GM23338 (cell line): ENCODE measurements around the gene GLI3. TPM values are rescaled to one million over a fixed set of nuclear protein-coding genes. Genes with fewer than 3 reads are reported as not detected.

Experiments used
- ATAC-seq: fragments of 200-7000 bp; cut with Tn5 transposase; 3 replicates; pipeline ENCODE4 v1.9.1; 2020
- DNase-seq: peaks from one replicate; pipeline ENCODE4 v3.0.0-alpha.2; 2015; ENCODE audit warnings: low spot score
- H2AFZ ChIP-seq: fragments of 200-600 bp; sonication (generic); 2 replicates; pipeline ENCODE4 v1.8.0; 2016; ENCODE audit warnings: antibody characterized with exemption, mild to moderate bottlenecking, moderate library complexity
- H3F3A ChIP-seq: fragments of 200-600 bp; sonication (generic); replicated peaks from 2 replicates; pipeline ENCODE4 v1.8.0; 2017; ENCODE audit warnings: antibody characterized with exemption, mixed run types, low read depth
- H3K27ac ChIP-seq: fragments of 200-600 bp; sonication (generic); 2 replicates; pipeline ENCODE4 v1.6.1; 2016; ENCODE audit warnings: low read depth
- H3K27me3 ChIP-seq: fragments of 200-600 bp; sonication (generic); 2 replicates; pipeline ENCODE4 v1.8.0; 2016; ENCODE audit warnings: mild to moderate bottlenecking, mixed run types, moderate library complexity; ENCODE audit not compliant: insufficient read depth
- H3K36me3 ChIP-seq: fragments of 200-600 bp; sonication (generic); 2 replicates; pipeline ENCODE4 v1.8.0; 2016; ENCODE audit warnings: mild to moderate bottlenecking; ENCODE audit not compliant: insufficient read depth
- H3K4me1 ChIP-seq: fragments of 200-600 bp; sonication (generic); 2 replicates; pipeline ENCODE4 v1.8.0; 2016; ENCODE audit warnings: mild to moderate bottlenecking, moderate library complexity; ENCODE audit not compliant: insufficient read depth
- H3K4me2 ChIP-seq: fragments of 200-600 bp; sonication (generic); 2 replicates; pipeline ENCODE4 v1.7.1; 2017; ENCODE audit warnings: mixed run types
- H3K4me3 ChIP-seq: fragments of 200-600 bp; sonication (generic); 2 replicates; pipeline ENCODE4 v1.6.1; 2016; ENCODE audit warnings: mixed run types
- H3K79me2 ChIP-seq: fragments of 200-600 bp; sonication (generic); replicated peaks from 2 replicates; pipeline ENCODE4 v1.8.0; 2017; ENCODE audit warnings: mild to moderate bottlenecking; ENCODE audit not compliant: insufficient read depth
- H3K9me2 ChIP-seq: fragments of 200-600 bp; sonication (generic); 2 replicates; pipeline ENCODE4 v1.8.0; 2017; ENCODE audit not compliant: insufficient read depth
- H4K20me1 ChIP-seq: fragments of 200-600 bp; sonication (generic); replicated peaks from 2 replicates; pipeline ENCODE4 v1.8.0; 2017; ENCODE audit warnings: mild to moderate bottlenecking; ENCODE audit not compliant: insufficient read depth
- H3K27ac Mint-ChIP-seq: 2 replicates; pipeline ENCODE4 v1.8.0; 2020; ENCODE audit warnings: inconsistent platforms, mild to moderate bottlenecking, moderate library complexity, mixed read lengths
- H3K27me3 Mint-ChIP-seq: 3 replicates; pipeline ENCODE4 v1.8.0; 2022; ENCODE audit warnings: low read depth, mild to moderate bottlenecking, moderate library complexity, mixed read lengths, inconsistent platforms; ENCODE audit not compliant: insufficient read depth, poor library complexity
- H3K36me3 Mint-ChIP-seq: 3 replicates; pipeline ENCODE4 v1.8.0; 2021; ENCODE audit warnings: low read depth, mild to moderate bottlenecking, inconsistent platforms, moderate library complexity, mixed read lengths
- H3K4me1 Mint-ChIP-seq: 3 replicates; pipeline ENCODE4 v1.8.0; 2020; ENCODE audit warnings: mild to moderate bottlenecking, inconsistent platforms, mixed read lengths
- H3K4me3 Mint-ChIP-seq: 3 replicates; pipeline ENCODE4 v1.8.0; 2021; ENCODE audit warnings: moderate library complexity, mild to moderate bottlenecking, inconsistent platforms, mixed read lengths
- H3K9me3 Mint-ChIP-seq: 3 replicates; pipeline ENCODE4 v1.8.0; 2020; ENCODE audit warnings: moderate library complexity, mild to moderate bottlenecking, inconsistent platforms, mixed read lengths
- CREB1 ChIP-seq: fragments of 250-450 bp; sonication (Bioruptor Pico); IDR thresholded peaks from 2 replicates; pipeline ENCODE4 v1.5.0; 2020; ENCODE audit warnings: low read depth, mild to moderate bottlenecking, moderate library complexity
- EZH2 ChIP-seq: fragments of 200-600 bp; sonication (generic); IDR thresholded peaks from one replicate; pipeline ENCODE4 v1.8.0; 2017; ENCODE audit warnings: antibody characterized with exemption, mild to moderate bottlenecking, low read depth; ENCODE audit not compliant: unreplicated experiment
- NANOG ChIP-seq: IDR thresholded peaks from 2 replicates; pipeline ENCODE4 v1.6.1; 2016; ENCODE audit warnings: antibody characterized with exemption, borderline replicate concordance
- POLR2AphosphoS5 ChIP-seq: IDR thresholded peaks from 2 replicates; pipeline ENCODE4 v1.6.1; 2016; ENCODE audit warnings: antibody characterized with exemption, low read depth
- STAT1 ChIP-seq: IDR thresholded peaks from one replicate; pipeline ENCODE4 v1.6.1; 2016; ENCODE audit warnings: antibody characterized with exemption; ENCODE audit not compliant: unreplicated experiment
- ZNF331 ChIP-seq: fragments of 250-450 bp; sonication (Bioruptor Pico); IDR thresholded peaks from 2 replicates; pipeline ENCODE4 v1.5.0; 2020; ENCODE audit warnings: low read depth, mild to moderate bottlenecking, moderate library complexity
- polyA plus RNA-seq: library from polyadenylated mRNA; unstranded; fragments of >200 nt; fragmentation: Nextera tagmentation; extraction: Ambion mirVana; gene quantifications from 2 replicates; pipeline ENCODE4 v1.2.1, GENCODE V29; 2016
- total RNA-seq: library from RNA; depleted of rRNA; stranded (reverse); fragments of >200 nt; shearing (Covaris generic); gene quantifications from 2 replicates; pipeline ENCODE4 v1.2.3, GENCODE V29; 2014
- TF ChIP-seq, protein P1 (sequence below): IDR thresholded peaks from one replicate; pipeline ENCODE4 v1.6.1; 2018; ENCODE audit warnings: antibody characterized with exemption; ENCODE audit not compliant: unreplicated experiment
- TF ChIP-seq, protein P2 (sequence below): fragments of 250-450 bp; sonication (Bioruptor Pico); IDR thresholded peaks from 2 replicates; pipeline ENCODE4 v1.5.0; 2020; ENCODE audit warnings: mild to moderate bottlenecking, moderate library complexity

The GLI3 gene
- total and polyA plus RNA-seq, 2 experiments from 2014 or later = 16.1 to 17.9 TPM

DNA sequence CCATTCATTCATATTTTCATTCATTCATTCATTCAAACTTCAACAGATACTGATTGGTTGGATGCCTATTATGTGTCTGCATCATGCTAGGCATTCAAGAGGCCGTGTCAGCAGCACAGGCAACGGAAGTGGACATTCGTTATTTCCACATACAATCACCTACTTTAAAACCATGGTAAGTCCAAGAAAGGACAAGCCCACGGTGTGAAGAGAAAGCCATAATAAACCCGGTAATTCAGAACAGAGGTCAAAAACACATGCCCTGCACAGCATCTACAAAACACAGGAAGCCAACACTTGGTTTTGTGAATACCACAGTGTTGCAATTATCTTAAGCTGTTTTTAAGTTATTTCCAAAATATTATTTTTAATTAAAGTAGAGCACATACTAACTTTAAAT, 126.7 kb downstream of the GLI3 start:
- no peak for DNase-seq
- H3K27me3 ChIP-seq = no peaks in the 10 kb centered on the region
- Mint-ChIP-seq H3K27ac (no peak overlapping the region), H3K36me3 (no peaks in the 10 kb centered on the region), H3K27me3 (no peaks in the 10 kb centered on the region), H3K9me3 (no peaks in the 10 kb centered on the region), H3K4me3 (no peak overlapping the region), H3K4me1 (peaks cover 36% of the 10 kb centered on the region)
- H3K27ac ChIP-seq = no peak overlapping the region
- H3F3A ChIP-seq = 0 out of 2 replicates have a peak, but pooled peaks cover 4% of the 10 kb centered on the region
- no peak overlapping the region for H3K4me2 ChIP-seq
- ATAC-seq = no peak
- no peak overlapping the region for H2AFZ ChIP-seq
- H3K9me2 ChIP-seq = no peaks in the 10 kb centered on the region
- peaks cover 26% of the 10 kb centered on the region for H3K4me1 ChIP-seq
- H3K79me2 ChIP-seq = no peaks in the 10 kb centered on the region; the same call in 1 of the 2 replicates
- no peak for TF ChIP-seq EZH2
- TF ChIP-seq, protein P1, sequence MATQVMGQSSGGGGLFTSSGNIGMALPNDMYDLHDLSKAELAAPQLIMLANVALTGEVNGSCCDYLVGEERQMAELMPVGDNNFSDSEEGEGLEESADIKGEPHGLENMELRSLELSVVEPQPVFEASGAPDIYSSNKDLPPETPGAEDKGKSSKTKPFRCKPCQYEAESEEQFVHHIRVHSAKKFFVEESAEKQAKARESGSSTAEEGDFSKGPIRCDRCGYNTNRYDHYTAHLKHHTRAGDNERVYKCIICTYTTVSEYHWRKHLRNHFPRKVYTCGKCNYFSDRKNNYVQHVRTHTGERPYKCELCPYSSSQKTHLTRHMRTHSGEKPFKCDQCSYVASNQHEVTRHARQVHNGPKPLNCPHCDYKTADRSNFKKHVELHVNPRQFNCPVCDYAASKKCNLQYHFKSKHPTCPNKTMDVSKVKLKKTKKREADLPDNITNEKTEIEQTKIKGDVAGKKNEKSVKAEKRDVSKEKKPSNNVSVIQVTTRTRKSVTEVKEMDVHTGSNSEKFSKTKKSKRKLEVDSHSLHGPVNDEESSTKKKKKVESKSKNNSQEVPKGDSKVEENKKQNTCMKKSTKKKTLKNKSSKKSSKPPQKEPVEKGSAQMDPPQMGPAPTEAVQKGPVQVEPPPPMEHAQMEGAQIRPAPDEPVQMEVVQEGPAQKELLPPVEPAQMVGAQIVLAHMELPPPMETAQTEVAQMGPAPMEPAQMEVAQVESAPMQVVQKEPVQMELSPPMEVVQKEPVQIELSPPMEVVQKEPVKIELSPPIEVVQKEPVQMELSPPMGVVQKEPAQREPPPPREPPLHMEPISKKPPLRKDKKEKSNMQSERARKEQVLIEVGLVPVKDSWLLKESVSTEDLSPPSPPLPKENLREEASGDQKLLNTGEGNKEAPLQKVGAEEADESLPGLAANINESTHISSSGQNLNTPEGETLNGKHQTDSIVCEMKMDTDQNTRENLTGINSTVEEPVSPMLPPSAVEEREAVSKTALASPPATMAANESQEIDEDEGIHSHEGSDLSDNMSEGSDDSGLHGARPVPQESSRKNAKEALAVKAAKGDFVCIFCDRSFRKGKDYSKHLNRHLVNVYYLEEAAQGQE = no peak
- no peak for TF ChIP-seq CREB1 (CRISPR knock-in tag)
- no peak for TF ChIP-seq STAT1
- no peaks in the 10 kb centered on the region for H3K36me3 ChIP-seq
- no peak overlapping the region for H3K4me3 ChIP-seq
- no peaks in the 10 kb centered on the region for H4K20me1 ChIP-seq

DNA sequence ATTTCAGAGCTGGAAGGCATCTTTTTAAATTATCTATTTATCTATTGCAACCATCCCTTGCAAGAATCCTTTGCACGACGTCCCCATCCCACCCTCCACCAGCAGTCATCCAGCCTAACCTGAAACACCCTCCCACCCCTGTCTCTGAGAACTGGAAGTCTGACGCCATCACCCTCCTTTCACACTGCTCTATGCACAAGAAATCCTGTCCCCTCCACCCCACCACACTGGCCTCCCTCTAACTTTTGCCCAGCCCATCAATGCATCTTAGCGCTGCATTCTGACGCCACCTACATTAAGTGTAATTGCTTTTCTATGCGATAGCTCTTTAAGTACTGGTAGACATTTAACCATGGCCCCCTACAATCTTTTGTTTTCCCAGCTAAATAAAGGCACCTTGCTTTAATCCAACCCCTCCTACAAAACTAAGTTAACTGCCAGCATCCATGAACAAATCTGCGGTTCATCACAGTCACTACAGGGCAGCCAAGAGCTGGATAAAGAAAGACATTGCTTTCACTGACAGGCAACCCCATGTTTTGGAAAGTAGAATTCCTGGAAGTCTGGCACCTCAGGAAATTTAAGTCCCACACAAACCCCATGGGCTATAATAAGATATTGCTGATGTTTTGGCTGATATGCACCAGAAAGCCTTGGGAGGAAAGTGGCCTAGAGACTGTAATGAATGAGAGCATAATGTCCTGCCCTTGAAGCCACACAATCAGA, 128.0 kb downstream of the GLI3 start:
- Histone ChIP-seq H3K79me2 (no peaks in the 10 kb centered on the region; the same call in 1 of the 2 replicates), H2AFZ (no peak overlapping the region), H3K4me1 (peaks cover 26% of the 10 kb centered on the region), H3K4me3 (peak overlapping the region; percentile 16; the same call in 1 of the 2 replicates), H3K36me3 (no peaks in the 10 kb centered on the region), H3F3A (0 out of 2 replicates have a peak, but pooled peaks cover 4% of the 10 kb centered on the region), H4K20me1 (no peaks in the 10 kb centered on the region), H3K4me2 (peak overlapping the region; percentile 52), H3K9me2 (no peaks in the 10 kb centered on the region), H3K27ac (peak overlapping the region; percentile 1), H3K27me3 (no peaks in the 10 kb centered on the region)
- H3K4me1 Mint-ChIP-seq = peaks cover 36% of the 10 kb centered on the region
- H3K9me3 Mint-ChIP-seq = no peaks in the 10 kb centered on the region
- no peak overlapping the region for H3K4me3 Mint-ChIP-seq
- H3K36me3 Mint-ChIP-seq = no peaks in the 10 kb centered on the region
- H3K27me3 Mint-ChIP-seq = no peaks in the 10 kb centered on the region
- DNase-seq (no peak), ATAC-seq (peak; percentile 27; the same call in 2 of the 3 replicates)
- H3K27ac Mint-ChIP-seq = no peak overlapping the region
- TF ChIP-seq POLR2AphosphoS5 (no peak), ZNF331 (CRISPR knock-in tag) (no peak), NANOG (no peak)
- TF ChIP-seq, protein P2, sequence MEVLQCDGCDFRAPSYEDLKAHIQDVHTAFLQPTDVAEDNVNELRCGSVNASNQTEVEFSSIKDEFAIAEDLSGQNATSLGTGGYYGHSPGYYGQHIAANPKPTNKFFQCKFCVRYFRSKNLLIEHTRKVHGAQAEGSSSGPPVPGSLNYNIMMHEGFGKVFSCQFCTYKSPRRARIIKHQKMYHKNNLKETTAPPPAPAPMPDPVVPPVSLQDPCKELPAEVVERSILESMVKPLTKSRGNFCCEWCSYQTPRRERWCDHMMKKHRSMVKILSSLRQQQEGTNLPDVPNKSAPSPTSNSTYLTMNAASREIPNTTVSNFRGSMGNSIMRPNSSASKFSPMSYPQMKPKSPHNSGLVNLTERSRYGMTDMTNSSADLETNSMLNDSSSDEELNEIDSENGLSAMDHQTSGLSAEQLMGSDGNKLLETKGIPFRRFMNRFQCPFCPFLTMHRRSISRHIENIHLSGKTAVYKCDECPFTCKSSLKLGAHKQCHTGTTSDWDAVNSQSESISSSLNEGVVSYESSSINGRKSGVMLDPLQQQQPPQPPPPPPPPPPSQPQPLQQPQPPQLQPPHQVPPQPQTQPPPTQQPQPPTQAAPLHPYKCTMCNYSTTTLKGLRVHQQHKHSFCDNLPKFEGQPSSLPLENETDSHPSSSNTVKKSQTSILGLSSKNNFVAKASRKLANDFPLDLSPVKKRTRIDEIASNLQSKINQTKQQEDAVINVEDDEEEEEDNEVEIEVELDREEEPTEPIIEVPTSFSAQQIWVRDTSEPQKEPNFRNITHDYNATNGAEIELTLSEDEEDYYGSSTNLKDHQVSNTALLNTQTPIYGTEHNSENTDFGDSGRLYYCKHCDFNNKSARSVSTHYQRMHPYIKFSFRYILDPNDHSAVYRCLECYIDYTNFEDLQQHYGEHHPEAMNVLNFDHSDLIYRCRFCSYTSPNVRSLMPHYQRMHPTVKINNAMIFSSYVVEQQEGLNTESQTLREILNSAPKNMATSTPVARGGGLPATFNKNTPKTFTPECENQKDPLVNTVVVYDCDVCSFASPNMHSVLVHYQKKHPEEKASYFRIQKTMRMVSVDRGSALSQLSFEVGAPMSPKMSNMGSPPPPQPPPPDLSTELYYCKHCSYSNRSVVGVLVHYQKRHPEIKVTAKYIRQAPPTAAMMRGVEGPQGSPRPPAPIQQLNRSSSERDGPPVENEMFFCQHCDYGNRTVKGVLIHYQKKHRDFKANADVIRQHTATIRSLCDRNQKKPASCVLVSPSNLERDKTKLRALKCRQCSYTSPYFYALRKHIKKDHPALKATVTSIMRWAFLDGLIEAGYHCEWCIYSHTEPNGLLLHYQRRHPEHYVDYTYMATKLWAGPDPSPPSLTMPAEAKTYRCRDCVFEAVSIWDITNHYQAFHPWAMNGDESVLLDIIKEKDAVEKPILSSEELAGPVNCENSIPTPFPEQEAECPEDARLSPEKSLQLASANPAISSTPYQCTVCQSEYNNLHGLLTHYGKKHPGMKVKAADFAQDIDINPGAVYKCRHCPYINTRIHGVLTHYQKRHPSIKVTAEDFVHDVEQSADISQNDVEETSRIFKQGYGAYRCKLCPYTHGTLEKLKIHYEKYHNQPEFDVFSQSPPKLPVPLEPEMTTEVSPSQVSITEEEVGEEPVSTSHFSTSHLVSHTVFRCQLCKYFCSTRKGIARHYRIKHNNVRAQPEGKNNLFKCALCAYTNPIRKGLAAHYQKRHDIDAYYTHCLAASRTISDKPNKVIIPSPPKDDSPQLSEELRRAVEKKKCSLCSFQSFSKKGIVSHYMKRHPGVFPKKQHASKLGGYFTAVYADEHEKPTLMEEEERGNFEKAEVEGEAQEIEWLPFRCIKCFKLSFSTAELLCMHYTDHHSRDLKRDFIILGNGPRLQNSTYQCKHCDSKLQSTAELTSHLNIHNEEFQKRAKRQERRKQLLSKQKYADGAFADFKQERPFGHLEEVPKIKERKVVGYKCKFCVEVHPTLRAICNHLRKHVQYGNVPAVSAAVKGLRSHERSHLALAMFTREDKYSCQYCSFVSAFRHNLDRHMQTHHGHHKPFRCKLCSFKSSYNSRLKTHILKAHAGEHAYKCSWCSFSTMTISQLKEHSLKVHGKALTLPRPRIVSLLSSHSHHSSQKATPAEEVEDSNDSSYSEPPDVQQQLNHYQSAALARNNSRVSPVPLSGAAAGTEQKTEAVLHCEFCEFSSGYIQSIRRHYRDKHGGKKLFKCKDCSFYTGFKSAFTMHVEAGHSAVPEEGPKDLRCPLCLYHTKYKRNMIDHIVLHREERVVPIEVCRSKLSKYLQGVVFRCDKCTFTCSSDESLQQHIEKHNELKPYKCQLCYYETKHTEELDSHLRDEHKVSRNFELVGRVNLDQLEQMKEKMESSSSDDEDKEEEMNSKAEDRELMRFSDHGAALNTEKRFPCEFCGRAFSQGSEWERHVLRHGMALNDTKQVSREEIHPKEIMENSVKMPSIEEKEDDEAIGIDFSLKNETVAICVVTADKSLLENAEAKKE (CRISPR knock-in tag) = no peak
